AG04450 (cell line): Measurements from ENCODE around the gene SUFU. TPM values are rescaled to one million over a fixed set of nuclear protein-coding genes. Genes with fewer than 3 reads are reported as not detected.

Experiments
- CTCF ChIA-PET: fragments of 300-600, 350-600 bp; formaldehyde crosslinking; extraction: SDS; loops from one replicate; lab custom pipeline; 2022; ENCODE audit warnings: antibody characterized with exemption, inconsistent platforms; lab: Charles Lee
- POLR2A ChIA-PET: fragments of 350-600 bp; formaldehyde crosslinking; extraction: SDS; loops from one replicate; lab custom pipeline; 2021; ENCODE audit warnings: antibody characterized with exemption, inconsistent platforms; lab: Yijun Ruan, JAX
- DNase-seq: peaks from one replicate; pipeline ENCODE4 v3.0.0-alpha.2; 2011; ENCODE audit warnings: low read depth, low spot score
- H3K27ac ChIP-seq: one replicate; pipeline ENCODE4 v1.5.1; 2012; ENCODE audit warnings: low read depth, low read length, control low read depth
- H3K27me3 ChIP-seq: one replicate; pipeline ENCODE4 v1.6.0; 2012; ENCODE audit warnings: low read length; ENCODE audit not compliant: control insufficient read depth, insufficient read depth
- H3K4me3 ChIP-seq: 2 replicates; pipeline ENCODE4 v1.5.1; 2011; ENCODE audit warnings: mild to moderate bottlenecking, low read depth, low read length, control low read depth
- H3K9me3 ChIP-seq: 2 replicates; pipeline ENCODE4 v1.5.1; 2012; ENCODE audit warnings: low read length; ENCODE audit not compliant: control insufficient read depth, insufficient read depth
- polyA plus RNA-seq: library from polyadenylated mRNA; depleted of rRNA; stranded (reverse); fragments of >200 nt; gene quantifications from 2 replicates; pipeline ENCODE4 v1.2.3, GENCODE V29; 2011
- TF ChIP-seq, protein P1 (sequence below): IDR thresholded peaks from 2 replicates; pipeline ENCODE4 v1.5.1; 2011; ENCODE audit warnings: low read depth, low read length, control low read depth, inconsistent platforms

The SUFU gene
- polyA plus RNA-seq, 1 experiment = 11.0 TPM

DNA sequence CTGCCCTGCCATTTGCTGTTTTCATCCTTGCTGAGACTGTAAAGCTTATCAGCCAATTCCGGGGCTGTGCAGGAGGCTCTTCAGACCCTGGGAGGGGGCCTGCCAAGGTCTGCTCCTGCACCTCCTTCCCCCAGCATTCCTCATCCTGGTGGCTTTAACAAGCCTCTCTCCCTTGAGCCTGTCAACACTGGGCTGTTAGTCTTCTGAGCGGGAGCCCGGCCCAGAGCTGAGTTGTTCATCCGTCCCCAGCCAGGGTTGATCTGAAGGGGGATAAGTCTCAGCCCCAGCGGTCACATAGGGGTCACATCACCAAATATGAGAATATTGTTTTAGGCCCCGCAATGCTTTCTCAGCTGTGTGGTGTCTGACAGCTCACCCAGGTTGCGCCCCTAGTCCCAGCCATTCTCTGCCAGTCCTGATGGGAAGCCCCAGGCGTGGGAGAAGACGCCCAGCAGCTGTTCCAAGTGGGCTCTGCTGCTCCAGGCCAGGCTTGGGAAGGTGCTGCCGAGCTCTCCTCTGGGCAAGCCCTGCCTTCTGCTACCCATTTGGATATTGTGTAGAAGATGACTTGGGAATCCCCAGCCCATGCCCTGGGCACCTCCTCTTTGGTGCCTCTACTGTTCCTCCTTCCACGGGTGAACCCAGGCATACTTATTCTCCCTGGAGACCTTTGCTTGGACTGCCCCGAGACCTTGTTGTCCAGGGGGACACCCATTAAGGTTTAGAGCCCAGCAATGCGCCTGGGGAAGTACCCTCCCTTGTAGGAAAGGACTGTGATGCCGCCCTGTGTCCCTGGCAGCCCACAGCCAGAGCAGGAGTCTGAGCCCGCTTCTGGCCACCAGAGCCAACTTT is 117.0 kb downstream of the SUFU start:
- TF ChIP-seq, protein P1, sequence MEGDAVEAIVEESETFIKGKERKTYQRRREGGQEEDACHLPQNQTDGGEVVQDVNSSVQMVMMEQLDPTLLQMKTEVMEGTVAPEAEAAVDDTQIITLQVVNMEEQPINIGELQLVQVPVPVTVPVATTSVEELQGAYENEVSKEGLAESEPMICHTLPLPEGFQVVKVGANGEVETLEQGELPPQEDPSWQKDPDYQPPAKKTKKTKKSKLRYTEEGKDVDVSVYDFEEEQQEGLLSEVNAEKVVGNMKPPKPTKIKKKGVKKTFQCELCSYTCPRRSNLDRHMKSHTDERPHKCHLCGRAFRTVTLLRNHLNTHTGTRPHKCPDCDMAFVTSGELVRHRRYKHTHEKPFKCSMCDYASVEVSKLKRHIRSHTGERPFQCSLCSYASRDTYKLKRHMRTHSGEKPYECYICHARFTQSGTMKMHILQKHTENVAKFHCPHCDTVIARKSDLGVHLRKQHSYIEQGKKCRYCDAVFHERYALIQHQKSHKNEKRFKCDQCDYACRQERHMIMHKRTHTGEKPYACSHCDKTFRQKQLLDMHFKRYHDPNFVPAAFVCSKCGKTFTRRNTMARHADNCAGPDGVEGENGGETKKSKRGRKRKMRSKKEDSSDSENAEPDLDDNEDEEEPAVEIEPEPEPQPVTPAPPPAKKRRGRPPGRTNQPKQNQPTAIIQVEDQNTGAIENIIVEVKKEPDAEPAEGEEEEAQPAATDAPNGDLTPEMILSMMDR = no peak
- CTCF ChIA-PET = no interaction called here
- POLR2A ChIA-PET = interaction anchor here (0.9 to 1.7 kb wide), 4 partner anchors 9 to 24 kb away, joined by 3 to 8 read pairs (median 6); no protein-coding TSS in a partner anchor
- no peak for DNase-seq
- Histone ChIP-seq H3K4me3 (no peak overlapping the region), H3K27me3 (no peaks in the 10 kb centered on the region), H3K9me3 (peaks cover 8% of the 10 kb centered on the region), H3K27ac (peak overlapping the region; percentile 39)

DNA sequence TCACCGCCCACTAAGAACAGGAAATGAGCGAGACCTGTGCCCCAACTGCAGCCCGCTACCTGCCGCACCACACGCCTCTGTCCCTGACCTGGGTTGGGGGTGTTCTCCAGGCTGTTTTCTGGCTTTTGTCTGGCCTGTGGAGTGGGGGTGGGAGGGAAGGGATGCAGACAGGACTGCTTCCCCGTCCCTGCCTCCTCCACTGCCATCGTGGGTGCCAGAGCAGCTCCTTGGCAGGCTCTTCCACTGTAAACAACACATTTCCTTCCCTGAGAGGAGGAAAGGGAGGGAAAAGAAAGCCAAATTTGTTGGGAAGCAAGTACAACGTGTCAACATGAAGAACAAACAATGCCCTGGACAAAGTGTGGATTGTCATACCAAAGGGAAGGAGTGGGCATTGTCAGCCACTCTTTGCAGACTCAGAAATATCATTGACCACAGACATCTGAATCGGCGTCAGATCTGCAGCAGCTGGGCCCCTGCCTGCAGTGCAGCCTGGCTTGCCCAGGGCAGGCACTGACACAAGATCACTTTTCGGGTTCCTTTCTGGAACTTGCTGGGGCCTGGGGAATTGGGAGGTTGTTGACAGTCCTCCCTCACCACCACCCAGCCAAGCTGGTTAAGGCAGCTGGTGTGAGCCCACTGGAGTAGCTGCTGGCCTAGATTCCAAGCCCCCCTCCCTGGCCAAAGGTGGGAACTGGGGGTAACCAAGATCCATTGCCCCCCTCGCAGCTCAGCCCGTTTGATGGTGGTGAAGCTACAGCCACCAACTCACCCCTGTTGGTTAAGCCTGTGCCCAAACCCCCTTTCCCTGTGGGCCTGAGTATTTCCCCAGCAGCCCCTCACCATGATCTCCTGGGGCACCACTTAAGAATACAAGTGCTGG is 117.9 kb downstream of the SUFU start:
- DNase-seq = no peak
- Histone ChIP-seq H3K9me3 (peaks cover 8% of the 10 kb centered on the region), H3K27ac (no peak overlapping the region), H3K27me3 (no peaks in the 10 kb centered on the region), H3K4me3 (no peak overlapping the region)
- CTCF ChIA-PET = interaction anchor here (0.9 kb wide), 1 partner anchor 26 kb away, joined by 4 read pairs; no protein-coding TSS in a partner anchor
- POLR2A ChIA-PET = interaction anchor here (1.2 to 1.7 kb wide), 3 partner anchors 8 to 20 kb away, joined by 5 to 8 read pairs (median 6); no protein-coding TSS in a partner anchor
- TF ChIP-seq, protein P1 = no peak

DNA sequence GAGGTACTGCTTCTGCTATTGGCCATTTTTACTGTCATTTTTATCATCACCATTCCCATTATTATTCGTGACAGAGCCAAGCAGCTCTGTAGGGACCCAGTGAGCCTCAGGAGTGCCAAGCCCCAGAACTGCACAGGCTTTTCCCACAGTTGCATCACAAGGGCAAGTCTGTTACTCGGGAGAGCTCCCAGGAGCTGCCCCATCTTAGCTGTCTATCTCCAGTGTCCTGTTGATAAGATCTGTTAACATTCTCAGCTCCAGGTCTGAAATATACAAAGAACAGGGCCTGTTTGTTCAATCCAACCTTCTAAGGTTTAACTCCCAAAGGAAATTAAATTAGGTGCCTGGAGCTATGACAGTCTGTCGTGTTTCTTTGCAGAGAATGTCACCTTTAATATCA is 120.3 kb downstream of the SUFU start:
- no peak overlapping the region for H3K4me3 ChIP-seq
- ChIA-PET POLR2A (interaction anchor here (1.2 kb wide), 1 partner anchor 18 kb away, joined by 7 read pairs; no protein-coding TSS in a partner anchor), CTCF (no interaction called here)
- no peak for DNase-seq
- H3K27ac ChIP-seq = no peak overlapping the region
- no peaks in the 10 kb centered on the region for H3K27me3 ChIP-seq
- TF ChIP-seq, protein P1 = no peak
- peaks cover 8% of the 10 kb centered on the region for H3K9me3 ChIP-seq

DNA sequence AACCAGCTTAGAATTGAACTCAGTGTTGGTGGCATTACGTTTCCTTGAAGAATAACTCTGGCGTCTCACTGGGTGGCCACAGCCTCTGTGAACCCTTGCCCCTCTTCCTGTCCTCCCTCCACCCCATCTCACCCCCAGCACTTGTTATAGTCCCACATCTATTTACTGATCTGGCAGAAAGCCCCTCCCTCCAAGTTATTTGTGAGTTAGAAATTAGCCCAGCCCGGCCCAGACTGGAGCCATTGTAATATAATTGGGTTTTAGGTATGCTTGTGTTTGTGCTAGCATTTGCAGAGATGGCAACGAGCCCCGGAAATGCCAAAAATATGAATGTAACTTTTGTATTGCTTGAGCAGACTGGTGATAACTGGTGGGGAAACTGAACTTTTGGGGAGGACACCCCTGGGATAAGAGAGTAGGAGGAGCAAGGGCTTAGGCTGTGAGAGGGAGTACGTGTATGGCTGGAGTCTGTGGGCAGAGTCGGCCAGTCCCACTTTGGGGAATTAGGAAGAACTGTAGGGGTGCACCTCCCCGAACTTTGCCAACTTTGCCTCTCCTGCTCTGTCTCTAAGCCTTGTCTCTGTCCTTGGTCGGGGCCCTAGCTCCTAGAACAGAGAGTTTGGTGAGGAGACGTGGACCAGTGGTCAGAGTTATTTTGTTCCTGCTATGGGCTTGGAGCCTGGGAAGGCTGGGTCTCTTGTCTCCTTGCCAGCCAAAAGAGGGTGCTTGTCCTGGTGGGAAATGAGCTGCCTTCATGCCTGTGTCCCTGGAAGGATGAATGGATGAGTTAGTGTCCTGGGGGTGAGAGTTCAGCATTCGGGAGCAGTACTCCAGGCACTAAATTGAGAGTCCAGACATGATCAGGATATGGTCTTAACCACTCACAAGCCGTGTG is 121.2 kb downstream of the SUFU start:
- no peak overlapping the region for H3K4me3 ChIP-seq
- TF ChIP-seq, protein P1 = no peak
- CTCF ChIA-PET = no interaction called here
- POLR2A ChIA-PET = interaction anchor here (1.2 kb wide), 1 partner anchor 17 kb away, joined by 7 read pairs; no protein-coding TSS in a partner anchor
- no peak overlapping the region for H3K27ac ChIP-seq
- no peaks in the 10 kb centered on the region for H3K27me3 ChIP-seq
- peaks cover 8% of the 10 kb centered on the region for H3K9me3 ChIP-seq
- no peak for DNase-seq
